Measurements from ENCODE around the gene ABCG1. TPM values are rescaled to one million over a fixed set of nuclear protein-coding genes. Genes with fewer than 3 reads are reported as not detected.

Gene ABCG1
- total RNA-seq, 4 donors from 2014 or later: 3.4 to 43.3 (median 10.3) TPM

- TF ChIP-seq, protein P1, sequence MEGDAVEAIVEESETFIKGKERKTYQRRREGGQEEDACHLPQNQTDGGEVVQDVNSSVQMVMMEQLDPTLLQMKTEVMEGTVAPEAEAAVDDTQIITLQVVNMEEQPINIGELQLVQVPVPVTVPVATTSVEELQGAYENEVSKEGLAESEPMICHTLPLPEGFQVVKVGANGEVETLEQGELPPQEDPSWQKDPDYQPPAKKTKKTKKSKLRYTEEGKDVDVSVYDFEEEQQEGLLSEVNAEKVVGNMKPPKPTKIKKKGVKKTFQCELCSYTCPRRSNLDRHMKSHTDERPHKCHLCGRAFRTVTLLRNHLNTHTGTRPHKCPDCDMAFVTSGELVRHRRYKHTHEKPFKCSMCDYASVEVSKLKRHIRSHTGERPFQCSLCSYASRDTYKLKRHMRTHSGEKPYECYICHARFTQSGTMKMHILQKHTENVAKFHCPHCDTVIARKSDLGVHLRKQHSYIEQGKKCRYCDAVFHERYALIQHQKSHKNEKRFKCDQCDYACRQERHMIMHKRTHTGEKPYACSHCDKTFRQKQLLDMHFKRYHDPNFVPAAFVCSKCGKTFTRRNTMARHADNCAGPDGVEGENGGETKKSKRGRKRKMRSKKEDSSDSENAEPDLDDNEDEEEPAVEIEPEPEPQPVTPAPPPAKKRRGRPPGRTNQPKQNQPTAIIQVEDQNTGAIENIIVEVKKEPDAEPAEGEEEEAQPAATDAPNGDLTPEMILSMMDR (IDR thresholded peaks at IDR 0.05 in 4 of 5, conservative IDR thresholded peaks at IDR 0.05 in 1 of 5): no peak
- TF ChIP-seq POLR2A (IDR thresholded peaks at IDR 0.05): no peak
- Histone ChIP-seq H3K36me3 (no peaks in the 10 kb centered on the region), H3K4me3 (no peak overlapping the region), H3K27ac (no peak overlapping the region), H3K9me3 (no peaks in the 10 kb centered on the region), H3K4me1 (no peaks in the 10 kb centered on the region), H3K27me3 (peaks cover 0 to 6% (median 0%) of the 10 kb centered on the region in 3 donors)
- no peak for DNase-seq
- intact Hi-C loops (cut with DNase I; ENCODE audit: low total_unique reads): no loop called here
- no peak for ATAC-seq
- in situ Hi-C loops (cut with MboI; ENCODE audit: low sequenced_read_pairs in 4 of 4): loop anchor here in 1 of 4 donors (25.0 kb wide), 1 partner anchor 93 kb away; no protein-coding TSS in a partner anchor
Observed at GRCh38 chr21:42343963-42344510, 125.1 kb downstream of the ABCG1 start.

GRCh38 chr21:42344631-42345030 is 125.7 kb downstream of the ABCG1 start:
- no peaks in the 10 kb centered on the region for H3K9me3 ChIP-seq
- DNase-seq (no peak), ATAC-seq (no peak)
- intact Hi-C loops (cut with DNase I; ENCODE audit: low total_unique reads) (no loop called here), in situ Hi-C loops (cut with MboI; ENCODE audit: low sequenced_read_pairs in 4 of 4) (loop anchor here in 1 of 4 donors (25.0 kb wide), 1 partner anchor 93 kb away; no protein-coding TSS in a partner anchor)
- H3K27me3 ChIP-seq: peaks cover 0 to 6% (median 0%) of the 10 kb centered on the region in 3 donors
- H3K4me1 ChIP-seq: no peaks in the 10 kb centered on the region
- H3K27ac ChIP-seq: no peak overlapping the region
- H3K36me3 ChIP-seq: no peaks in the 10 kb centered on the region
- H3K4me3 ChIP-seq: no peak overlapping the region
- no peak for TF ChIP-seq POLR2A (IDR thresholded peaks at IDR 0.05)
- TF ChIP-seq, protein P1 (IDR thresholded peaks at IDR 0.05 in 4 of 5, conservative IDR thresholded peaks at IDR 0.05 in 1 of 5): no peak

- intact Hi-C loops (cut with DNase I; ENCODE audit: low total_unique reads) (no loop called here), in situ Hi-C loops (cut with MboI; ENCODE audit: low sequenced_read_pairs in 4 of 4) (loop anchor here in 1 of 4 donors (25.0 kb wide), 1 partner anchor 91 kb away; no protein-coding TSS in a partner anchor)
- Histone ChIP-seq H3K4me1 (no peaks in the 10 kb centered on the region), H3K36me3 (no peaks in the 10 kb centered on the region), H3K9me3 (no peaks in the 10 kb centered on the region), H3K4me3 (no peak overlapping the region), H3K27ac (no peak overlapping the region), H3K27me3 (peaks cover 0 to 6% (median 0%) of the 10 kb centered on the region in 3 donors)
- no peak for ATAC-seq
- DNase-seq: no peak
- no peak for TF ChIP-seq POLR2A (IDR thresholded peaks at IDR 0.05)
- TF ChIP-seq, protein P1 (IDR thresholded peaks at IDR 0.05 in 4 of 5, conservative IDR thresholded peaks at IDR 0.05 in 1 of 5): no peak
Observed at GRCh38 chr21:42346441-42346840, 127.5 kb downstream of the ABCG1 start.

Other genes starting within 250 kb of the ABCG1 start
- 1 to 10 TPM; 1.9 to 5.0 (median 4.0) TPM for gene ZBTB21, start 208.8 kb upstream of the ABCG1 start, total RNA-seq
- under 1 TPM in 1 of 4 donors, not detected in 3; 0.13 TPM for gene UMODL1, start 147.8 kb upstream of the ABCG1 start, total RNA-seq
- 1 to 10 TPM in 1 of 4 donors, under 1 TPM in 3; 0.64 to 4.7 (median 0.89) TPM for gene TFF3, start 96.3 kb downstream of the ABCG1 start, total RNA-seq
- not detected for gene TFF2, start 131.9 kb downstream of the ABCG1 start, total RNA-seq
- gene TFF1, start 147.4 kb downstream of the ABCG1 start, total RNA-seq: not detected
- gene TMPRSS3, start 176.9 kb downstream of the ABCG1 start, total RNA-seq: not detected
- under 1 TPM in 1 of 4 donors, not detected in 3; 0.41 TPM for gene UBASH3A, start 184.8 kb downstream of the ABCG1 start, total RNA-seq